Body of pancreas (tissue), 4 donors: ENCODE data around the gene LRRFIP1. TPM values are rescaled to one million over a fixed set of nuclear protein-coding genes. Genes with fewer than 3 reads are reported as not detected.

Experiments used
- ATAC-seq: fragments of 150-250 bp; one replicate; pipeline ENCODE4 v1.9.1; 2016
- DNase-seq, 4 donors: peaks; one replicate each; pipeline ENCODE4 v3.0.0-alpha.2; 2019
- H3K27ac ChIP-seq, 4 donors: fragments of 200-600 bp; sonication (generic); 1 replicate in 3 of 4; 2 replicates in 1 of 4; pipeline versions ENCODE4 v1.5.1 to v1.6.1; 2016 to 2019; ENCODE audit warnings: mild to moderate bottlenecking in 1 of 4, mixed read lengths in 1 of 4, moderate library complexity in 1 of 4
- H3K27me3 ChIP-seq, 2 donors: fragments of 200-600 bp; sonication (generic); one replicate each; pipeline ENCODE4 v1.6.0; 2016; ENCODE audit warnings: mild to moderate bottlenecking in 1 of 2
- H3K36me3 ChIP-seq, 2 donors: fragments of 200-600 bp; sonication (generic); replicated peaks in 1 of 2; 2 replicates each; pipeline ENCODE4 v1.5.1; 2016; ENCODE audit warnings: low read depth in 2 of 2; ENCODE audit not compliant: insufficient read depth in 1 of 2
- H3K4me1 ChIP-seq: fragments of 200-600 bp; sonication (generic); one replicate; pipeline ENCODE4 v1.6.0; 2016
- H3K4me3 ChIP-seq, 2 donors: fragments of 200-600 bp; sonication (generic); 1 replicate in 1 of 2; 2 replicates in 1 of 2; pipeline ENCODE4 v1.5.1; 2016 to 2019
- H3K9me3 ChIP-seq, 3 donors: fragments of 200-600 bp; sonication (generic); 1 replicate in 2 of 3; 2 replicates in 1 of 3; pipeline ENCODE4 v1.5.1; 2016
- POLR2A ChIP-seq, 3 donors: fragments of 450-650 bp; IDR thresholded peaks; one replicate each; pipeline ENCODE4 v1.6.1; 2016; ENCODE audit warnings: antibody characterized with exemption in 3 of 3, mild to moderate bottlenecking in 2 of 3
- WGBS, 2 donors: methylation state at CpG; one replicate each; pipeline ENCODE4 v1.1.5; 2017; 5-methylcytosine and 5-hydroxymethylcytosine counted together
- intact Hi-C: fragments of 100-400 bp; cut with DNase I; formaldehyde crosslinking; loops from one replicate; pipeline ENCODE4 v1.15.1; 2023
- total RNA-seq, 2 donors: library from RNA; depleted of rRNA; stranded (reverse); fragments of >200 nt; gene quantifications; one replicate each; pipeline ENCODE4 v1.1.0, GENCODE V29; 2016
- TF ChIP-seq, protein P1 (sequence below), 7 experiments: fragments of 450-650 bp in 4 of 7; fragments of 200-600 bp in 3 of 7; sonication (generic) in 3 of 7; IDR thresholded peaks; one replicate each; pipeline ENCODE4 v1.5.1; 2016 to 2019; ENCODE audit warnings: antibody characterized with exemption in 7 of 7

The LRRFIP1 gene
- total RNA-seq, 2 donors from 2014 or later, result 49.8 to 57.1 TPM

DNA sequence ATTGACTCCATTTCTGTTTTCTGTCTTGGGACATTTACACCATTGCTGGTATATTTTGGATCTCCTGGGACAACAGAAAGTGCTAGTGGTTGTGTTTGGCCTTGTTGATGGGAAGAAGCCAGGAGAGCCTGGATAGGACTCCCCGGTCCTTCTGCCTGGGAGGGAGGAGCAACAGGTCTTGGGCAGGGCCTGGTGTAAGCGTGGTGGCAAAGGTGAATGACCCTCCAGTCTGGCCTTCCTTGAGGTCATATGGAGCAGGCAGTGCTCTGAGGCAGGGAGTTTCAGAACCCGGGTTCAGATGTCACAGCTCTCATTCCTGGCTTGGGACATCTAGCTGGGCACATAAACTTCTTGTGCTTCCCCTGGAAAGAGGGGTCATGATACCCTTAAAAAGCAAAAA lies 115.2 kb downstream of the LRRFIP1 start:
- no peaks in the 10 kb centered on the region for H3K27me3 ChIP-seq
- no peaks in the 10 kb centered on the region for H3K36me3 ChIP-seq
- peaks cover 22% of the 10 kb centered on the region for H3K4me1 ChIP-seq
- WGBS, 2 donors, result 84 to 90% methylated on average over 3 of the region's 3 CpGs
- intact Hi-C loops, result loop anchor here (10.0 kb wide), 1 partner anchor 158 kb away; no protein-coding TSS in a partner anchor
- DNase-seq, result no peak
- no peak overlapping the region for H3K4me3 ChIP-seq
- no peaks in the 10 kb centered on the region for H3K9me3 ChIP-seq
- TF ChIP-seq, protein P1, sequence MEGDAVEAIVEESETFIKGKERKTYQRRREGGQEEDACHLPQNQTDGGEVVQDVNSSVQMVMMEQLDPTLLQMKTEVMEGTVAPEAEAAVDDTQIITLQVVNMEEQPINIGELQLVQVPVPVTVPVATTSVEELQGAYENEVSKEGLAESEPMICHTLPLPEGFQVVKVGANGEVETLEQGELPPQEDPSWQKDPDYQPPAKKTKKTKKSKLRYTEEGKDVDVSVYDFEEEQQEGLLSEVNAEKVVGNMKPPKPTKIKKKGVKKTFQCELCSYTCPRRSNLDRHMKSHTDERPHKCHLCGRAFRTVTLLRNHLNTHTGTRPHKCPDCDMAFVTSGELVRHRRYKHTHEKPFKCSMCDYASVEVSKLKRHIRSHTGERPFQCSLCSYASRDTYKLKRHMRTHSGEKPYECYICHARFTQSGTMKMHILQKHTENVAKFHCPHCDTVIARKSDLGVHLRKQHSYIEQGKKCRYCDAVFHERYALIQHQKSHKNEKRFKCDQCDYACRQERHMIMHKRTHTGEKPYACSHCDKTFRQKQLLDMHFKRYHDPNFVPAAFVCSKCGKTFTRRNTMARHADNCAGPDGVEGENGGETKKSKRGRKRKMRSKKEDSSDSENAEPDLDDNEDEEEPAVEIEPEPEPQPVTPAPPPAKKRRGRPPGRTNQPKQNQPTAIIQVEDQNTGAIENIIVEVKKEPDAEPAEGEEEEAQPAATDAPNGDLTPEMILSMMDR (IDR thresholded peaks at IDR 0.05), result no peak
- TF ChIP-seq POLR2A (IDR thresholded peaks at IDR 0.05), result no peak
- no peak for ATAC-seq
- no peak overlapping the region for H3K27ac ChIP-seq

DNA sequence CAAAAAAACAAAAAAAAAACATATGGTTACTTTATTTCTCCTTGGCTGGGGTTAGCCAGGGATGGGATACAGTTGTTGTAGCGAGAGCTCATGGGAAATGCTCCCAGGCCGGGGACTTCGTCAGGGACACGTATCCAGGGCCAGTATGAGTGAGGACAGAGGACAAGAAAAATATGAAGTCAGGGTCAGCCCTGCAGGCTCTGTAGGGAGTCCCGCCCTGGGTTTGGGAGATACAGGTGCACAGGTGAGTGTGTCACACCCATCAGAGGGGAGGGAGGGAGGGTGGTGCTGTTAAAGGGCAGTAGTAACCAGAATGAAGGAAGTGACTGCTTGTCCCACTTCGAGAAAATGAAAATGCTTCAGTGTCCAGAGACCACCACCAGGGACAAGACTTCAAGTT lies 115.6 kb downstream of the LRRFIP1 start:
- H3K4me1 ChIP-seq, result peaks cover 22% of the 10 kb centered on the region
- H3K9me3 ChIP-seq, result no peaks in the 10 kb centered on the region
- H3K27ac ChIP-seq, result no peak overlapping the region
- WGBS, 2 donors, result 84 to 88% methylated on average over 6 of the region's 6 CpGs
- H3K4me3 ChIP-seq, result no peak overlapping the region
- intact Hi-C loops, result loop anchor here (10.0 kb wide), 1 partner anchor 158 kb away; no protein-coding TSS in a partner anchor
- no peaks in the 10 kb centered on the region for H3K27me3 ChIP-seq
- ATAC-seq (no peak), DNase-seq (no peak)
- H3K36me3 ChIP-seq, result no peaks in the 10 kb centered on the region
- no peak for TF ChIP-seq POLR2A (IDR thresholded peaks at IDR 0.05)
- TF ChIP-seq, protein P1 (IDR thresholded peaks at IDR 0.05), result no peak

DNA sequence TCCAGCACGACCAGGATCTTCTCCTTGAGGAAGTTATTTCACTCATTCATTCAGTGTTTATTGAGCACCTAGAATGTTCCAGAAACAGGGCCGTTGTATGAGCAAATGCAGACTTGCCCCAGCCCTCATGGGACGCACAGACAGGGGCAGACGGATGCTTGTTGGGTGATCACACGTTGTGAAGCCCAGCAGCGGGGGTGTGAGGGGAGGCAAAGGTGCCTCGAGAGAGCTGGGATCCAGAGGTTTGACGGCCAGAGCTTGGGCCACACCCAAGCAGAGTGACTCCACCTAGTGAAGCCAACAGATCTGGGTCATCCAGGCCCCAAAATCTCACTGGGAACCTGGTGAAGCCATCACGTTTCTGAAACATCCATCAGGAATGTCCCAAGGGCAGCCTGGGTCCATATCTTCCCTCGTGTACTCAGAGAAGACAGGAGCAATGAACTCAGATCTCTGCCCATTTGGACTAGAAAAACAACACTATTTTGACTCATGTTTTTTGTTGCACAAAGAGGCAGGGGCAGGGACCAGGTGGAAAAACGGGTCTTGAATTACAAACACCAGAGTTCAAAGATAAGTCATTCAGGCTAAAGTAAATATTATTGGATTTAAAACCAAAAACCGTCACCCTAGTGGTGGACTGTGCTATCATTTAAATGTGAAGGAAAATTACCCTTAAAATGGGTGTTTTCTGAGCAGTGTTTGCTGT lies 116.3 kb downstream of the LRRFIP1 start:
- WGBS, 2 donors, result 56 to 57% methylated on average over 11 to 12 of the region's 12 CpGs
- Histone ChIP-seq H3K4me1 (peaks cover 22% of the 10 kb centered on the region), H3K4me3 (no peak overlapping the region), H3K36me3 (no peaks in the 10 kb centered on the region), H3K27me3 (no peaks in the 10 kb centered on the region), H3K27ac (peak overlapping the region in 3 of 4 donors; percentile 7 to 18 (median 8)), H3K9me3 (no peaks in the 10 kb centered on the region)
- ATAC-seq, result peak; percentile 13
- TF ChIP-seq, protein P1 (IDR thresholded peaks at IDR 0.05), result peak in 2 of 7 experiments; percentile 17 to 18
- TF ChIP-seq POLR2A (IDR thresholded peaks at IDR 0.05), result no peak
- intact Hi-C loops, result loop anchor here (10.0 kb wide), 1 partner anchor 159 kb away; no protein-coding TSS in a partner anchor
- DNase-seq, result no peak

DNA sequence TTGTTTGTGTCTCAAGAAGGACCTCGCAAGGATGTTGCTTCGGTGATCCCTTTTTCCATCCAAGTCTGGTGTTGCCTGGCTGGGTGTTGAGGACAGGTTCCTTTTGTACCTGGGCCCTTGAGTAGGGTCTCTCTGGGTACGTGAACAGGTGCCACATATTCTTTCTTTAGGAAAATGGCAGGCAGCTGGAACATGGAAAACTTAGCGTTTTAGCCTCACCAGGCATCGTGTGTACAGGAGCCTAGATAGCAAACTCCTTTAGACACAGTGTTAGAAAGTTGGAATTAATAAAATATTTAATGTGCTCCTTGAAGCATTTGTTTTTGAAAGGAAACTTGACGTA lies 116.9 kb downstream of the LRRFIP1 start:
- Histone ChIP-seq H3K27me3 (no peaks in the 10 kb centered on the region), H3K4me1 (peaks cover 22% of the 10 kb centered on the region), H3K36me3 (no peaks in the 10 kb centered on the region), H3K27ac (peak overlapping the region in 3 of 4 donors; percentile 7 to 18 (median 8)), H3K9me3 (no peaks in the 10 kb centered on the region), H3K4me3 (no peak overlapping the region)
- TF ChIP-seq, protein P1 (IDR thresholded peaks at IDR 0.05), result no peak
- TF ChIP-seq POLR2A (IDR thresholded peaks at IDR 0.05), result no peak
- DNase-seq (no peak), ATAC-seq (no peak)
- WGBS, 2 donors, result 84 to 85% methylated on average over 6 of the region's 6 CpGs
- intact Hi-C loops, result loop anchor here (10.0 kb wide), 1 partner anchor 159 kb away; no protein-coding TSS in a partner anchor
